Panc1 (cell line): ENCODE data around the gene CAPSL. TPM values are rescaled to one million over a fixed set of nuclear protein-coding genes. Genes with fewer than 3 reads are reported as not detected.

ENCODE experiments used
- ATAC-seq: fragments of 200-7000 bp; cut with Tn5 transposase; 2 replicates; pipeline ENCODE4 v1.9.1; 2020; ENCODE audit warnings: mild to moderate bottlenecking, moderate library complexity
- BruUV-seq: library from RNA; stranded (reverse); fragments of 400-500 nt; replicated peaks from 2 replicates; lab custom pipeline; 2021; lab: Mats Ljungman, UMichigan
- CTCF ChIA-PET: fragments of 300-600 bp; sonication (Branson Sonifier 250); formaldehyde crosslinking; loops from one replicate; lab custom pipeline; 2022; ENCODE audit warnings: antibody characterized with exemption; lab: Charles Lee
- POLR2A ChIA-PET: fragments of 300-600 bp; sonication (Branson Sonifier 250); formaldehyde crosslinking; loops from one replicate; lab custom pipeline; 2022; ENCODE audit warnings: antibody characterized with exemption; lab: Charles Lee
- DNase-seq: peaks from one replicate; pipeline ENCODE4 v3.0.0-alpha.2; 2010; ENCODE audit warnings: low read depth, low spot score
- H3K27ac ChIP-seq: 2 replicates; pipeline ENCODE4 v1.5.1; 2011; ENCODE audit warnings: mild to moderate bottlenecking, low read length, inconsistent platforms
- H3K27me3 ChIP-seq: fragments of 200-500 bp; sonication (Bioruptor generic); 2 replicates; pipeline ENCODE4 v1.6.0; 2014; ENCODE audit warnings: low read length, inconsistent platforms; ENCODE audit not compliant: control insufficient read depth, insufficient read depth
- H3K36me3 ChIP-seq: fragments of 200-500 bp; sonication (Bioruptor generic); 2 replicates; pipeline ENCODE4 v1.5.1; 2014; ENCODE audit warnings: inconsistent platforms, mild to moderate bottlenecking, low read length, moderate library complexity; ENCODE audit not compliant: control insufficient read depth, insufficient read depth
- H3K4me1 ChIP-seq: 2 replicates; pipeline ENCODE4 v1.5.1; 2011; ENCODE audit warnings: inconsistent platforms, mild to moderate bottlenecking, low read length, moderate library complexity; ENCODE audit not compliant: control insufficient read depth, insufficient read depth
- H3K4me3 ChIP-seq, 2 experiments: 2 replicates each; pipeline ENCODE4 v1.5.1; 2011 to 2012; ENCODE audit warnings: low read depth in 2 of 2, low read length in 2 of 2, mild to moderate bottlenecking in 2 of 2, inconsistent platforms in 1 of 2, moderate library complexity in 1 of 2
- H3K9me3 ChIP-seq: fragments of 200-500 bp; sonication (Bioruptor generic); 2 replicates; pipeline ENCODE4 v1.5.1; 2014; ENCODE audit warnings: low read depth, mild to moderate bottlenecking, inconsistent platforms, low read length, moderate library complexity; ENCODE audit not compliant: control insufficient read depth, insufficient read depth
- POLR2AphosphoS5 ChIP-seq: IDR thresholded peaks from 2 replicates; pipeline ENCODE4 v1.6.1; 2012; ENCODE audit warnings: mild to moderate bottlenecking, low read depth, low read length, moderate library complexity
- SIN3A ChIP-seq: IDR thresholded peaks from 2 replicates; pipeline ENCODE4 v1.6.1; 2012; ENCODE audit warnings: low read depth, mild to moderate bottlenecking, low read length, moderate library complexity, borderline replicate concordance; ENCODE audit not compliant: insufficient read depth
- TCF7L2 ChIP-seq: IDR thresholded peaks from 2 replicates; pipeline ENCODE4 v1.6.1; 2011; ENCODE audit warnings: mild to moderate bottlenecking, low read depth, low read length, inconsistent platforms
- in situ Hi-C: cut with HindIII; loops from 2 replicates; pipeline ENCODE4 v1.10.0; 2016; ENCODE audit warnings: low sequenced_read_pairs, low pct_unique_long_range_greater_than_20kb
- intact Hi-C: fragments of 100-400 bp; cut with micrococcal nuclease; formaldehyde crosslinking; loops from one replicate; pipeline ENCODE4 v1.10.0; 2022; ENCODE audit not compliant: unreplicated experiment
- total RNA-seq: library from RNA; stranded (reverse); gene quantifications from one replicate; pipeline ENCODE4 v1.2.1, GENCODE V29; 2021; ENCODE audit not compliant: unreplicated experiment
- TF ChIP-seq, protein P1 (sequence below), 2 experiments: IDR thresholded peaks; 2 replicates each; pipeline ENCODE4 v1.6.1; 2011 to 2012; ENCODE audit warnings: low read depth in 2 of 2, control low read depth in 1 of 2, low read length in 1 of 2, mild to moderate bottlenecking in 1 of 2, moderate library complexity in 1 of 2; ENCODE audit not compliant: insufficient read depth in 1 of 2
- TF ChIP-seq, protein P2 (sequence below): fragments of 450-650 bp; IDR thresholded peaks from 2 replicates; pipeline ENCODE4 v1.5.1; 2017; ENCODE audit warnings: mild to moderate bottlenecking

Gene CAPSL
- total RNA-seq, 1 experiment from 2014 or later, result not detected

DNA sequence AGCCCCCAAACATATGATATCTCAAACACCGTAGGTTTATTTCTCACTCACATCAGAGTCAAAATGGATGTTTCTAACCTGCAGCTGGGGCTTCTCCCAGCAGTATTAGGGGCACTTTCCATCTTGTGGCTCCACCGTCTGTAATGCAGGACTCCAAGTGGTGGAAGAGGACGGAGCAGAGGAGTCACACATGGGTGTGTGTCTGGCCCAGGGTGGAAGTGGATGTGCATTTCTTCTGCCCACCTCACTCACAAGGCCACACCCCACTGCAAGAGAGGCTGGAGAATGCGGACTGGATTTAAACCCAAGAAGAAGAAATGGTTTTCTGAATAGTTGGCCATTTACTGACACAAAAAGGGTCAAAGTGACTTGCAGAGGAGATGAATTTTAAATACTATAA lies 67.8 kb downstream of the CAPSL start:
- H3K9me3 ChIP-seq, result no peaks in the 10 kb centered on the region
- ATAC-seq (no peak), DNase-seq (no peak)
- H3K27me3 ChIP-seq, result no peaks in the 10 kb centered on the region
- BruUV-seq, result no TSS peak
- intact Hi-C loops (no loop called here), in situ Hi-C loops (no loop called here)
- TF ChIP-seq, protein P1, sequence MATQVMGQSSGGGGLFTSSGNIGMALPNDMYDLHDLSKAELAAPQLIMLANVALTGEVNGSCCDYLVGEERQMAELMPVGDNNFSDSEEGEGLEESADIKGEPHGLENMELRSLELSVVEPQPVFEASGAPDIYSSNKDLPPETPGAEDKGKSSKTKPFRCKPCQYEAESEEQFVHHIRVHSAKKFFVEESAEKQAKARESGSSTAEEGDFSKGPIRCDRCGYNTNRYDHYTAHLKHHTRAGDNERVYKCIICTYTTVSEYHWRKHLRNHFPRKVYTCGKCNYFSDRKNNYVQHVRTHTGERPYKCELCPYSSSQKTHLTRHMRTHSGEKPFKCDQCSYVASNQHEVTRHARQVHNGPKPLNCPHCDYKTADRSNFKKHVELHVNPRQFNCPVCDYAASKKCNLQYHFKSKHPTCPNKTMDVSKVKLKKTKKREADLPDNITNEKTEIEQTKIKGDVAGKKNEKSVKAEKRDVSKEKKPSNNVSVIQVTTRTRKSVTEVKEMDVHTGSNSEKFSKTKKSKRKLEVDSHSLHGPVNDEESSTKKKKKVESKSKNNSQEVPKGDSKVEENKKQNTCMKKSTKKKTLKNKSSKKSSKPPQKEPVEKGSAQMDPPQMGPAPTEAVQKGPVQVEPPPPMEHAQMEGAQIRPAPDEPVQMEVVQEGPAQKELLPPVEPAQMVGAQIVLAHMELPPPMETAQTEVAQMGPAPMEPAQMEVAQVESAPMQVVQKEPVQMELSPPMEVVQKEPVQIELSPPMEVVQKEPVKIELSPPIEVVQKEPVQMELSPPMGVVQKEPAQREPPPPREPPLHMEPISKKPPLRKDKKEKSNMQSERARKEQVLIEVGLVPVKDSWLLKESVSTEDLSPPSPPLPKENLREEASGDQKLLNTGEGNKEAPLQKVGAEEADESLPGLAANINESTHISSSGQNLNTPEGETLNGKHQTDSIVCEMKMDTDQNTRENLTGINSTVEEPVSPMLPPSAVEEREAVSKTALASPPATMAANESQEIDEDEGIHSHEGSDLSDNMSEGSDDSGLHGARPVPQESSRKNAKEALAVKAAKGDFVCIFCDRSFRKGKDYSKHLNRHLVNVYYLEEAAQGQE (IDR thresholded peaks at IDR 0.05; ENCODE audit: insufficient read depth in 1 of 2, low read depth in 2 of 2, low read length in 1 of 2), result no peak
- no peak for TF ChIP-seq SIN3A
- TF ChIP-seq, protein P2, sequence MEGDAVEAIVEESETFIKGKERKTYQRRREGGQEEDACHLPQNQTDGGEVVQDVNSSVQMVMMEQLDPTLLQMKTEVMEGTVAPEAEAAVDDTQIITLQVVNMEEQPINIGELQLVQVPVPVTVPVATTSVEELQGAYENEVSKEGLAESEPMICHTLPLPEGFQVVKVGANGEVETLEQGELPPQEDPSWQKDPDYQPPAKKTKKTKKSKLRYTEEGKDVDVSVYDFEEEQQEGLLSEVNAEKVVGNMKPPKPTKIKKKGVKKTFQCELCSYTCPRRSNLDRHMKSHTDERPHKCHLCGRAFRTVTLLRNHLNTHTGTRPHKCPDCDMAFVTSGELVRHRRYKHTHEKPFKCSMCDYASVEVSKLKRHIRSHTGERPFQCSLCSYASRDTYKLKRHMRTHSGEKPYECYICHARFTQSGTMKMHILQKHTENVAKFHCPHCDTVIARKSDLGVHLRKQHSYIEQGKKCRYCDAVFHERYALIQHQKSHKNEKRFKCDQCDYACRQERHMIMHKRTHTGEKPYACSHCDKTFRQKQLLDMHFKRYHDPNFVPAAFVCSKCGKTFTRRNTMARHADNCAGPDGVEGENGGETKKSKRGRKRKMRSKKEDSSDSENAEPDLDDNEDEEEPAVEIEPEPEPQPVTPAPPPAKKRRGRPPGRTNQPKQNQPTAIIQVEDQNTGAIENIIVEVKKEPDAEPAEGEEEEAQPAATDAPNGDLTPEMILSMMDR, result no peak
- TF ChIP-seq TCF7L2, result no peak
- TF ChIP-seq POLR2AphosphoS5, result no peak
- no peak overlapping the region for H3K27ac ChIP-seq
- no peaks in the 10 kb centered on the region for H3K36me3 ChIP-seq
- no peak overlapping the region for H3K4me3 ChIP-seq
- H3K4me1 ChIP-seq, result no peaks in the 10 kb centered on the region
- ChIA-PET CTCF (no interaction called here), POLR2A (no interaction called here)

DNA sequence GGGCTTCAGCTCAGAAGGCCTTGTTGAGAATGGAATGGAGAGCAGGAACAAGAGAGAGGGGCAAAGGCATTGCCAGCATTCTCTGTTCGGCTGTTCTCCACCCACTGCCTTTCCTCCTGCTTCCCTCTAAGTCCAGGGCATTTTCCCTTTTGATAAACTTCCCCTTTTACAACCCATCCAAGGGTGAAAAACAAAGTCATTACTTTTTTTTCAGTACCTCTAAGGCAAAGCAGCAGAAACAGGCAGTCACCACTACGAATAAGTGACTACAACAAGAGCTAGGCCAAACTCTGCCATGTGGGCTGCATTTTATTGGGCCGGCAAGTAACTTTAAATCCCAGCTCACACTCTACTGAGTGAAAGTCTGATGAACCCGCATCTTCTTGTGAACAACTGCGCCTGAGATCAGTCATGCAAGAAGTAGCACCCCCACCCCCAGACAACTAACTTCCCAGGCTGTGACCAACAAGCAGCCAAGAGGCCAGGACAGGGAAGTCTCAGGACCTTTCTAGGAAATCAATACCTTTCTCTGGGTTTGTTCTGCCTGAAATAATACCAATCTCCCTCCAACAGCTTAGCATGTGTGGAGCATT lies 68.6 kb downstream of the CAPSL start:
- CTCF ChIA-PET, result no interaction called here
- DNase-seq (no peak), ATAC-seq (no peak)
- TF ChIP-seq SIN3A (no peak), TCF7L2 (no peak), POLR2AphosphoS5 (no peak)
- TF ChIP-seq, protein P1 (IDR thresholded peaks at IDR 0.05; ENCODE audit: insufficient read depth in 1 of 2, low read depth in 2 of 2, low read length in 1 of 2), result no peak
- TF ChIP-seq, protein P2, result no peak
- Histone ChIP-seq H3K9me3 (no peaks in the 10 kb centered on the region), H3K36me3 (no peaks in the 10 kb centered on the region), H3K4me1 (no peaks in the 10 kb centered on the region), H3K4me3 (no peak overlapping the region), H3K27me3 (no peaks in the 10 kb centered on the region), H3K27ac (no peak overlapping the region)
- POLR2A ChIA-PET, result no interaction called here
- BruUV-seq, result no TSS peak
- in situ Hi-C loops, result no loop called here
- intact Hi-C loops, result no loop called here
